Chondrocyte (in vitro differentiated cells): ENCODE results near the gene C17orf58. TPM values are rescaled to one million over a fixed set of nuclear protein-coding genes. Genes with fewer than 3 reads are reported as not detected.

ENCODE experiments used
- DNase-seq: peaks from one replicate; pipeline ENCODE4 v3.0.0; 2021; ENCODE audit warnings: mixed read lengths, low spot score
- H3K27ac Mint-ChIP-seq: one replicate; pipeline ENCODE4 v1.8.0; 2021; ENCODE audit warnings: mild to moderate bottlenecking, moderate library complexity, mixed read lengths; ENCODE audit not compliant: unreplicated experiment
- H3K27me3 Mint-ChIP-seq: 2 replicates; pipeline ENCODE4 v1.8.0; 2021; ENCODE audit warnings: low read depth, mixed read lengths
- H3K36me3 Mint-ChIP-seq: 2 replicates; pipeline ENCODE4 v1.8.0; 2021; ENCODE audit warnings: low read depth, mixed read lengths
- H3K4me1 Mint-ChIP-seq: 2 replicates; pipeline ENCODE4 v1.8.0; 2021; ENCODE audit warnings: low read depth, mild to moderate bottlenecking, mixed read lengths
- H3K4me3 Mint-ChIP-seq: one replicate; pipeline ENCODE4 v1.8.0; 2021; ENCODE audit warnings: mild to moderate bottlenecking, moderate library complexity, mixed read lengths; ENCODE audit not compliant: unreplicated experiment
- H3K9me3 Mint-ChIP-seq: 2 replicates; pipeline ENCODE4 v1.8.0; 2021; ENCODE audit warnings: low read depth, mixed read lengths
- CTCF ChIP-seq: fragments of 200-600 bp; sonication (generic); IDR thresholded peaks from 2 replicates; pipeline ENCODE4 v1.5.0; 2021; ENCODE audit warnings: antibody characterized with exemption, mild to moderate bottlenecking, moderate library complexity
- total RNA-seq: library from RNA; stranded (reverse); gene quantifications from 3 replicates; pipeline ENCODE4 v1.2.1, GENCODE V29; 2021

C17orf58 gene
- total RNA-seq, 1 donor from 2014 or later: 11.0 TPM

GRCh38 chr17:68011199-68011665, 15.0 kb upstream of the C17orf58 start:
- Mint-ChIP-seq H3K4me1 (peaks cover 4% of the 10 kb centered on the region), H3K27ac (no peak overlapping the region), H3K4me3 (no peak overlapping the region), H3K36me3 (no peaks in the 10 kb centered on the region), H3K27me3 (no peaks in the 10 kb centered on the region), H3K9me3 (no peaks in the 10 kb centered on the region)
- peak; percentile 22 for DNase-seq
- TF ChIP-seq CTCF: peak; percentile 80

GRCh38 chr17:68006797-68007196, 10.5 kb upstream of the C17orf58 start:
- peak; percentile 28 for DNase-seq
- Mint-ChIP-seq H3K36me3 (no peaks in the 10 kb centered on the region), H3K9me3 (no peaks in the 10 kb centered on the region), H3K4me1 (peaks cover 4% of the 10 kb centered on the region), H3K4me3 (no peak overlapping the region), H3K27me3 (no peaks in the 10 kb centered on the region), H3K27ac (no peak overlapping the region)
- TF ChIP-seq CTCF: no peak

- Mint-ChIP-seq H3K27me3 (no peaks in the 10 kb centered on the region), H3K36me3 (no peaks in the 10 kb centered on the region), H3K9me3 (no peaks in the 10 kb centered on the region), H3K4me1 (no peaks in the 10 kb centered on the region), H3K27ac (no peak overlapping the region), H3K4me3 (no peak overlapping the region)
- TF ChIP-seq CTCF: no peak
- DNase-seq: no peak
Observed at GRCh38 chr17:68004201-68004600, 7.9 kb upstream of the C17orf58 start.

- no peak for DNase-seq
- Mint-ChIP-seq H3K36me3 (no peaks in the 10 kb centered on the region), H3K4me3 (no peak overlapping the region), H3K27ac (no peak overlapping the region), H3K27me3 (no peaks in the 10 kb centered on the region), H3K9me3 (no peaks in the 10 kb centered on the region), H3K4me1 (peaks cover 22% of the 10 kb centered on the region)
- no peak for TF ChIP-seq CTCF
Observed at GRCh38 chr17:67999291-67999911, 3.1 kb upstream of the C17orf58 start.

- Mint-ChIP-seq H3K27me3 (no peaks in the 10 kb centered on the region), H3K27ac (no peak overlapping the region), H3K4me1 (peaks cover 27% of the 10 kb centered on the region), H3K36me3 (no peaks in the 10 kb centered on the region), H3K4me3 (no peak overlapping the region), H3K9me3 (no peaks in the 10 kb centered on the region)
- TF ChIP-seq CTCF: no peak
- DNase-seq: no peak
Observed at GRCh38 chr17:67998466-67998865, 2.2 kb upstream of the C17orf58 start.
